PC-3 (cell line): Measurements from ENCODE around the gene RAB11A.

Experiments
- CTCF ChIP-seq: fragments of 300-600 bp; sonication (generic); conservative IDR thresholded peaks from 2 replicates; pipeline ENCODE4 v1.5.1; 2017; ENCODE audit warnings: antibody characterized with exemption, low read depth, mild to moderate bottlenecking, low read length
- EZH2 ChIP-seq: fragments of 300-600 bp; sonication (generic); IDR thresholded peaks from one replicate; pipeline ENCODE4 v1.6.1; 2017; ENCODE audit warnings: antibody characterized with exemption, mild to moderate bottlenecking, low read length; ENCODE audit not compliant: unreplicated experiment
- EZH2phosphoT487 ChIP-seq: fragments of 300-600 bp; sonication (generic); IDR thresholded peaks from 2 replicates; pipeline ENCODE4 v1.6.1; 2018; ENCODE audit warnings: mild to moderate bottlenecking, antibody characterized with exemption, low read length, borderline replicate concordance

- TF ChIP-seq CTCF (no peak), EZH2 (no peak), EZH2phosphoT487 (no peak)
Measured at GRCh38 chr15:65868546-65869125, 655 bp upstream of the RAB11A start.
